Testis (tissue), 3 donors: ENCODE measurements around the gene TMEM18. TPM values are rescaled to one million over a fixed set of nuclear protein-coding genes. Genes with fewer than 3 reads are reported as not detected.

Experiments
- DNase-seq: peaks from one replicate; pipeline ENCODE4 v3.0.0-alpha.2; 2019
- H3K27ac ChIP-seq, 2 donors: fragments of 200-600 bp; sonication (generic); one replicate each; pipeline ENCODE4 v1.5.1; 2019
- H3K27me3 ChIP-seq: fragments of 200-600 bp; sonication (generic); one replicate; pipeline ENCODE4 v1.5.1; 2019
- H3K36me3 ChIP-seq: fragments of 200-600 bp; sonication (generic); one replicate; pipeline ENCODE4 v1.5.1; 2017; ENCODE audit warnings: low read depth; ENCODE audit errors: missing control alignments
- H3K4me1 ChIP-seq: fragments of 200-600 bp; sonication (generic); one replicate; pipeline ENCODE4 v1.5.1; 2019
- H3K4me3 ChIP-seq, 2 donors: fragments of 200-600 bp; sonication (generic); one replicate each; pipeline ENCODE4 v1.5.1; 2017 to 2019
- H3K9me3 ChIP-seq: fragments of 200-600 bp; sonication (generic); one replicate; pipeline ENCODE4 v1.5.1; 2017
- CTCF ChIP-seq, 3 experiments: fragments of 450-650 bp in 2 of 3; fragments of 200-600 bp in 1 of 3; sonication (generic) in 1 of 3; IDR thresholded peaks; one replicate each; pipeline ENCODE4 v1.5.1; 2016 to 2019; ENCODE audit warnings: antibody characterized with exemption in 3 of 3, mild to moderate bottlenecking in 2 of 3, moderate library complexity in 1 of 3
- POLR2A ChIP-seq: fragments of 450-650 bp; IDR thresholded peaks from one replicate; pipeline ENCODE4 v1.6.1; 2017; ENCODE audit warnings: antibody characterized with exemption, mild to moderate bottlenecking, moderate library complexity
- WGBS, 2 donors: methylation state at CpG; one replicate each; pipeline ENCODE4 v1.1.5; 2018; 5-methylcytosine and 5-hydroxymethylcytosine counted together
- intact Hi-C: fragments of 100-400 bp; cut with DNase I; formaldehyde crosslinking; loops from one replicate; pipeline ENCODE4 v1.15.1; 2023; ENCODE audit warnings: low total_unique reads
- polyA plus RNA-seq: library from polyadenylated mRNA; stranded (reverse); fragments of 350-450 nt; fragmentation: Illumina TruSeq; extraction: RNeasy Lipid Tissue Mini Kit (QIAGEN cat#74804); gene quantifications from one replicate; pipeline ENCODE4 v1.2.3, GENCODE V29; 2014; ENCODE audit warnings: low read depth, low replicate concordance; ENCODE audit not compliant: insufficient read depth
- total RNA-seq, 2 donors: library from RNA; depleted of rRNA; stranded (reverse); fragments of >200 nt; gene quantifications; one replicate each; pipeline ENCODE4 v1.2.3, GENCODE V29; 2016

The TMEM18 gene
- total and polyA plus RNA-seq, 3 donors from 2014 or later: 18.0 to 30.5 (median 25.8) TPM

DNA sequence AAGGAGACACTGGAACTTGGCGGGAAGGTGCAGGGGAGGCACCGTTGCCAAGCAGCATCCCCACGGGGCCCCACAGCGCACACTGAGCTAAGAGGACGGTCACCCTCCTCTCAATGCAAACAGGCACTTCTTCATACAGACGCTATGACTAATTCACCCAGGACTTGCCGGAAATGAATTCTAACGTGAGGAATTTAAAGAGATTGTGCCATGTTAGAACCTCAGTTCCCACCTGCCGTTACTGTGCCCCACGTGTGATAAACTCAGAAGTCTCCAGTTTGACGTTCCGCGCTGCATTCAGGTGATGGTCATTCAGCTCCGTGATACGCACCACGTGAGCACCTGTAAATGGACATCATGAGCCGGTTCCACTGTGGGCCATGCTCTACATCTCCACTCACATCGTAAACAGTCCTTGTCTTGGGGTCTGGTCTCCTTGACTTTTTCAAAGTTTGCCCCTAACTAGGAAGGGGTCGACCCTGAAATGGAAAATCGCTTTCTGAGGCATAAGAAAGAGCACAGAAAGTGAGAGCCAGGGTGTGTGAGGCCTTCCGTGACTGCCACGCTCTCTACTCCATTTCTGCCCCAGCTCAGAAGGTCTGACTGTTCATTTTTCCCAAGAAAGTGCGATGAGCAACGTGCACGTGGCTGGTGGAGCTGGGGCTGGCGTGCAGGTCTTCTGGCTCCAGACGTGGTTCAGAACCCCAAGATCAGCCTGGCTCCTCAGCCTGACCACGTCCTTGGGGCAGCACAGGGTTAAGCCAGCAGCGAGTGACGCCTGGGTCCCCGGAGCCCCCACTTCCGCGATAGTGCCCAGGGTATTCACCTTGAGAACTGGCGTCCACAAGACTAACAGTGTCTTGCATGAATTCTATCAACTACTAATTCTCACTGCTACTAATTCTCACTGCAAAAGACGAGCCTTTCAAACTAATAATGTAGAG is 35.1 kb downstream of the TMEM18 start:
- no peak overlapping the region for H3K4me3 ChIP-seq
- H3K36me3 ChIP-seq: no peaks in the 10 kb centered on the region
- H3K4me1 ChIP-seq: no peaks in the 10 kb centered on the region
- WGBS, 2 donors: 91% methylated on average over 33 to 35 of the region's 35 CpGs
- no peak overlapping the region for H3K27ac ChIP-seq
- H3K9me3 ChIP-seq: no peaks in the 10 kb centered on the region
- intact Hi-C loops: no loop called here
- no peaks in the 10 kb centered on the region for H3K27me3 ChIP-seq
- TF ChIP-seq CTCF (IDR thresholded peaks at IDR 0.05) (no peak), POLR2A (no peak)
- DNase-seq: no peak

- intact Hi-C loops: no loop called here
- DNase-seq: no peak
- H3K4me1 ChIP-seq: no peaks in the 10 kb centered on the region
- TF ChIP-seq POLR2A: no peak
- no peak for TF ChIP-seq CTCF (IDR thresholded peaks at IDR 0.05)
- H3K27me3 ChIP-seq: no peaks in the 10 kb centered on the region
- no peaks in the 10 kb centered on the region for H3K9me3 ChIP-seq
- WGBS, 2 donors: 51 to 57% methylated on average over 9 of the region's 9 CpGs
- H3K36me3 ChIP-seq: no peaks in the 10 kb centered on the region
- no peak overlapping the region for H3K27ac ChIP-seq
- no peak overlapping the region for H3K4me3 ChIP-seq
Observed at GRCh38 chr2:641164-641871, 35.9 kb downstream of the TMEM18 start.

DNA sequence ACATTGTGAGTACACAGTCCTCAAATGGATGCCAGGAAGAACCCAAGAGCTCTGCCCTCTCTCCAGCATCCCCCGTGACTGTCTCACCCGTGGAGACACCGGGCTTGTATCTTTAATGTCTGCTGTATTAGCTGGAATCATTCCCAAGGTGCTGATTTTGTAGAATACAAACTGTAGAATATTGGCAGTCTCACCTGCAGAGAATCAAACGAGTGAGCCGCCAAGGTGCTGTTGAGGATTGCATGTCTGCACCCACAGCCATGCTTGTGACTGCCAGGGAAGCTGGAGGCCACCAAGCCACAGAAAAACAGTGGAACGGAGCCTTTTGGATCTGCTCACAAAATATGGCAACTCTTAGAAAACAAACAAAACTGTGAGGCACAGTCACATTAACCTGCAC is 37.5 kb downstream of the TMEM18 start:
- no peaks in the 10 kb centered on the region for H3K27me3 ChIP-seq
- no peak for DNase-seq

DNA sequence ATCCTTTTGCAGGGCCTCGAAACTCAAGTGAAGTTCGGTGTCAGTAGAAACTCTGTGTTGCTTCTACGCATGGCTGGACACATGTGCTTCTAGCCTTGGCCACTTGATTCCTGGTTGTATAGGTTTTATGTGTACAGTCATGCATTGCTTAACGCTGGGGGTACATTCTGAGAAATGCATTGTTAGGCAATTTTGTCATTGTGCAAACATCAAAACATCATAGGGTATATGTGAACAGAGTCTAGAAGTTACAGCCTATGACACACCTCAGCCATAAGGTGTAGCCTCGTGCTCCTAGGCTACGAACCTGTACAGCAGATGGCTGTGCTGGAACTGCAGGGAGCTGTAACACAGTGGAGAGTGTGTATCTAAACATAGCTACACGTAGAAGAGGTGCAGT is 39.4 kb downstream of the TMEM18 start:
- intact Hi-C loops: no loop called here

More for the DNA sequence above, 37.5 kb downstream of the TMEM18 start:
- intact Hi-C loops: no loop called here
- WGBS, 2 donors: 90 to 93% methylated on average over 6 of the region's 6 CpGs
- Histone ChIP-seq H3K9me3 (no peaks in the 10 kb centered on the region), H3K36me3 (no peaks in the 10 kb centered on the region), H3K4me1 (no peaks in the 10 kb centered on the region), H3K27ac (no peak overlapping the region), H3K4me3 (no peak overlapping the region)
- no peak for TF ChIP-seq POLR2A
- no peak for TF ChIP-seq CTCF (IDR thresholded peaks at IDR 0.05)

More for the DNA sequence above, 39.4 kb downstream of the TMEM18 start:
- Histone ChIP-seq H3K27ac (no peak overlapping the region), H3K9me3 (no peaks in the 10 kb centered on the region), H3K4me3 (peak overlapping the region in 1 of 2 donors; percentile 56), H3K36me3 (no peaks in the 10 kb centered on the region), H3K4me1 (no peaks in the 10 kb centered on the region), H3K27me3 (no peaks in the 10 kb centered on the region)
- 59 to 68% methylated on average over 6 to 7 of the region's 7 CpGs for WGBS, 2 donors
- TF ChIP-seq POLR2A (no peak), CTCF (IDR thresholded peaks at IDR 0.05) (no peak)
- DNase-seq: no peak
